OCI-LY1 (cell line): ENCODE measurements around the gene TRIO.

ENCODE experiments used
- H2AFZ ChIP-seq: fragments of 200-600 bp; sonication (generic), shearing (Covaris generic); 2 replicates; pipeline ENCODE4 v1.6.0; 2014; ENCODE audit warnings: antibody characterized with exemption, mild to moderate bottlenecking, low read length
- H3F3A ChIP-seq: fragments of 200-600 bp; sonication (generic), shearing (Covaris generic); 2 replicates; pipeline ENCODE4 v1.6.0; 2014; ENCODE audit warnings: mild to moderate bottlenecking, antibody characterized with exemption, low read length, moderate library complexity; ENCODE audit not compliant: insufficient read depth
- H3K27ac ChIP-seq: fragments of 200-600 bp; sonication (generic); 2 replicates; pipeline ENCODE4 v1.5.1; 2014; ENCODE audit warnings: low read length, mixed run types, mild to moderate bottlenecking, low read depth; ENCODE audit not compliant: poor library complexity, severe bottlenecking
- H3K27me3 ChIP-seq: fragments of 200-600 bp; sonication (generic); 2 replicates; pipeline ENCODE4 v1.6.0; 2014; ENCODE audit warnings: antibody characterized with exemption, mild to moderate bottlenecking, low read length, moderate library complexity; ENCODE audit not compliant: insufficient read depth
- H3K36me3 ChIP-seq: fragments of 200-600 bp; sonication (generic); 2 replicates; pipeline ENCODE4 v1.6.1; 2014; ENCODE audit warnings: mild to moderate bottlenecking, antibody characterized with exemption, low read length, moderate library complexity, mixed read lengths; ENCODE audit not compliant: insufficient read depth
- H3K4me1 ChIP-seq: fragments of 200-600 bp; sonication (generic); 2 replicates; pipeline ENCODE4 v1.5.1; 2014; ENCODE audit warnings: mild to moderate bottlenecking, low read length, moderate library complexity; ENCODE audit not compliant: insufficient read depth, severe bottlenecking
- H3K4me2 ChIP-seq: fragments of 200-600 bp; sonication (generic), shearing (Covaris generic); 2 replicates; pipeline ENCODE4 v1.6.1; 2014; ENCODE audit warnings: low read length
- H3K4me3 ChIP-seq: fragments of 200-600 bp; sonication (generic); 2 replicates; pipeline ENCODE4 v1.5.1; 2014; ENCODE audit warnings: low read length, low read depth, mild to moderate bottlenecking, mixed read lengths; ENCODE audit not compliant: poor library complexity, severe bottlenecking
- H3K79me2 ChIP-seq: fragments of 200-600 bp; shearing (Covaris generic); 2 replicates; pipeline ENCODE4 v1.6.1; 2016; ENCODE audit warnings: mixed run types, low read length, mixed read lengths; ENCODE audit not compliant: insufficient read depth
- H3K9ac ChIP-seq: fragments of 200-600 bp; sonication (generic), shearing (Covaris generic); 2 replicates; pipeline ENCODE4 v1.6.1; 2014; ENCODE audit warnings: mild to moderate bottlenecking, low read length, mixed read lengths
- H3K9me2 ChIP-seq: fragments of 200-600 bp; sonication (generic), shearing (Covaris generic); 2 replicates; pipeline ENCODE4 v1.6.1; 2014; ENCODE audit warnings: low read depth, mild to moderate bottlenecking, low read length, mixed read lengths
- H3K9me3 ChIP-seq: fragments of 200-600 bp; shearing (Covaris generic); 2 replicates; pipeline ENCODE4 v1.6.1; 2014; ENCODE audit warnings: low read length, mixed read lengths
- H4K20me1 ChIP-seq: fragments of 200-600 bp; sonication (generic), shearing (Covaris generic); 2 replicates; pipeline ENCODE4 v1.6.0; 2016; ENCODE audit warnings: mild to moderate bottlenecking, low read length; ENCODE audit not compliant: insufficient read depth
- EZH2 ChIP-seq: fragments of 200-600 bp; sonication (generic), shearing (Covaris generic); IDR thresholded peaks from 2 replicates; pipeline ENCODE4 v1.8.0; 2017; ENCODE audit warnings: borderline replicate concordance, mixed run types, mild to moderate bottlenecking, antibody characterized with exemption, low read length, moderate library complexity, mixed read lengths
- TF ChIP-seq, protein P1 (sequence below): fragments of 200-600 bp; sonication (generic), shearing (Covaris generic); IDR thresholded peaks from 2 replicates; pipeline ENCODE4 v1.5.1; 2017; ENCODE audit warnings: mild to moderate bottlenecking, antibody characterized with exemption, low read length, moderate library complexity, mixed read lengths

TRIO gene

DNA sequence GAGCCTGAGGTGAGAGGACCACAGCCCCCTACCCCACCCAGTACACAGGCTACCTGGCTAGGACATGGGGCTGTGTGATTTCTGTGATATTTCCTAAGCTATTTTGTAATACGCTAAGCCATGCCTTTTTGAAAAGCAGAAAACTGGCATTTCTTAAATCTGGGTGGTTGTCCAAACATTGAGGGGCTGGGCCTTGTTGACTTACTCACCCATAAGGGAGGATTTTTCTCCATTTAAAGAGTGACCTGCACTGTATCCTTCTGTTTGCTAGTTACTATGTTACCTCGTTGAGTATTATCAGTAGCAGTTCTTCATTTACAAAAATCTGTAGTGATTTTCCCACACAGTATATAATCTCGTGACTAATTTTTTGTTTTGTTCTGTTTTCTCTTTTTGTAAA is 321.0 kb downstream of the TRIO start:
- TF ChIP-seq EZH2: no peak
- TF ChIP-seq, protein P1, sequence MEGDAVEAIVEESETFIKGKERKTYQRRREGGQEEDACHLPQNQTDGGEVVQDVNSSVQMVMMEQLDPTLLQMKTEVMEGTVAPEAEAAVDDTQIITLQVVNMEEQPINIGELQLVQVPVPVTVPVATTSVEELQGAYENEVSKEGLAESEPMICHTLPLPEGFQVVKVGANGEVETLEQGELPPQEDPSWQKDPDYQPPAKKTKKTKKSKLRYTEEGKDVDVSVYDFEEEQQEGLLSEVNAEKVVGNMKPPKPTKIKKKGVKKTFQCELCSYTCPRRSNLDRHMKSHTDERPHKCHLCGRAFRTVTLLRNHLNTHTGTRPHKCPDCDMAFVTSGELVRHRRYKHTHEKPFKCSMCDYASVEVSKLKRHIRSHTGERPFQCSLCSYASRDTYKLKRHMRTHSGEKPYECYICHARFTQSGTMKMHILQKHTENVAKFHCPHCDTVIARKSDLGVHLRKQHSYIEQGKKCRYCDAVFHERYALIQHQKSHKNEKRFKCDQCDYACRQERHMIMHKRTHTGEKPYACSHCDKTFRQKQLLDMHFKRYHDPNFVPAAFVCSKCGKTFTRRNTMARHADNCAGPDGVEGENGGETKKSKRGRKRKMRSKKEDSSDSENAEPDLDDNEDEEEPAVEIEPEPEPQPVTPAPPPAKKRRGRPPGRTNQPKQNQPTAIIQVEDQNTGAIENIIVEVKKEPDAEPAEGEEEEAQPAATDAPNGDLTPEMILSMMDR: no peak
- no peaks in the 10 kb centered on the region for H3K9me3 ChIP-seq
- no peak overlapping the region for H3K4me2 ChIP-seq
- no peak overlapping the region for H3K4me3 ChIP-seq
- H3K27me3 ChIP-seq: no peaks in the 10 kb centered on the region; the same call in 1 of the 2 replicates
- no peak overlapping the region for H3K27ac ChIP-seq
- no peaks in the 10 kb centered on the region for H3K4me1 ChIP-seq
- H4K20me1 ChIP-seq: no peaks in the 10 kb centered on the region
- H3K9ac ChIP-seq: no peak overlapping the region
- no peaks in the 10 kb centered on the region for H3K36me3 ChIP-seq
- no peaks in the 10 kb centered on the region for H3K9me2 ChIP-seq
- no peak overlapping the region for H2AFZ ChIP-seq
- H3F3A ChIP-seq: no peaks in the 10 kb centered on the region
- no peaks in the 10 kb centered on the region for H3K79me2 ChIP-seq

DNA sequence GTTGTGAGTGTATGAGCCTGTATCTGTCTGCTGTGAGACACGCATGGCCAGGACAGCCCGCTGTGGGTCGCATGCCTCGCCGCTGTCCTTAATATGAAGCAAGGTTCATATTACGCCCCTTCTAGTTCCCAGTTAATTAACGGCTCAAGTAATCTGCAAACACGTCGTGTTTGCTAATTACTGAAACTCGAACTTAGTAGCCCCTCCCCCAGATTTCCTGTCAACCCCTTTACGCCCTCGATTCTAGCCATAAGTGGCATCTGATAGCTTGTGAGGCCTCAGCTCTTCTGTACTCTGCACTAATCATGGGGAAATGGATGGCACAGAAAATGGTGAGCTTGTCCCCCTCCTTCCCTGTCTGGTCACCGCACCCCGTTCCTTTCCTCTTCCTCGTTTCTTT is 321.5 kb downstream of the TRIO start:
- Histone ChIP-seq H3K27me3 (no peaks in the 10 kb centered on the region; the same call in 1 of the 2 replicates), H3K4me1 (no peaks in the 10 kb centered on the region), H3K4me3 (no peak overlapping the region), H3F3A (no peaks in the 10 kb centered on the region), H3K36me3 (no peaks in the 10 kb centered on the region), H3K9me3 (no peaks in the 10 kb centered on the region), H4K20me1 (no peaks in the 10 kb centered on the region), H3K4me2 (no peak overlapping the region), H3K79me2 (no peaks in the 10 kb centered on the region), H3K9ac (no peak overlapping the region), H3K27ac (no peak overlapping the region), H2AFZ (no peak overlapping the region), H3K9me2 (no peaks in the 10 kb centered on the region)
- TF ChIP-seq, protein P1: no peak
- no peak for TF ChIP-seq EZH2

DNA sequence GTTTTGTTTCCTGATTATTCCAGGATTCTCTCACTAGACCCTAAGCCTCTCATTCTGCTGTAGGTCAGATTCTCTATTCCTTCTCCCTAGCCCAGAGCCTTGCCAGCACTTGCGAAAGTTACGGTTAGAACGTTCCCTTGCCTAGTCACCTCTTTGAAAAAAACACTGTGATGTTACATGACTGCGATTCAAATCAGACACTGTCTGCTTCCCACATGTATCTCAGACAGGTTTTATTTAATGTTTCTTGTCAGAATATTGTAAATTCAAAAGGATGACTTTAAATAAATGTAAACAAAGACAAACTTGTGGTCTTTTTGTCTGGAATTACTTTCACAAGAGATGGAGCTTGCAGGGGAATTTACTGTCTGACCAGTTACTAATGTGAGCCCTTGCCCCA is 322.0 kb downstream of the TRIO start:
- no peak overlapping the region for H3K4me3 ChIP-seq
- TF ChIP-seq EZH2: no peak
- TF ChIP-seq, protein P1: no peak
- no peaks in the 10 kb centered on the region; the same call in 1 of the 2 replicates for H3K27me3 ChIP-seq
- H3F3A ChIP-seq: no peaks in the 10 kb centered on the region
- no peaks in the 10 kb centered on the region for H3K9me2 ChIP-seq
- no peaks in the 10 kb centered on the region for H3K79me2 ChIP-seq
- H3K9me3 ChIP-seq: no peaks in the 10 kb centered on the region
- no peaks in the 10 kb centered on the region for H4K20me1 ChIP-seq
- no peaks in the 10 kb centered on the region for H3K36me3 ChIP-seq
- H3K9ac ChIP-seq: no peak overlapping the region
- no peak overlapping the region for H2AFZ ChIP-seq
- H3K4me1 ChIP-seq: no peaks in the 10 kb centered on the region
- H3K27ac ChIP-seq: no peak overlapping the region
- H3K4me2 ChIP-seq: no peak overlapping the region
